ENCODE results near the gene COPZ1. TPM values are rescaled to one million over a fixed set of nuclear protein-coding genes. Genes with fewer than 3 reads are reported as not detected.
"Not testable (repeated sequence)": the region's sequence is repeated elsewhere in the genome, so short reads cannot be mapped to it uniquely, and the experiment has no call there.

The COPZ1 gene
- total RNA-seq, 1 experiment from 2014 or later = 293 TPM

DNA sequence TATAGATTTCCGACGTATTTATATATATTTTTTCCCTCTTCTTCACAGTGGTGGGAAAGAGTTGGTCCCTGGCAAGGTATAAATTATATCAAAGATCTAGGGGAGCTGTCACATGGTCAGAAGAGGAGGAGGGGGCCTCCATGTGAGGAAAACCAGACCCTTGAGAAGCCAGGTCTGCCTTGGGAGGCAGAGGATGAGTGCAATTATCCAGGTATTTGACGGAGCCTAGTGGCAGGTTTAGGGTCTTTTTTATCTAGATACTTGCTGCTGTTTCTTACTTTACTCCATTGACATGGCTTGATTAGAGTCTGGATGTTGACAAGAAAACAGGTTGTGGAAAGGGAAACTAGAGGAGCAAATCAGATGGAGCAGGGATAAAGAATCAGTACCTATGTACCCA, 5.5 kb downstream of the COPZ1 start:
- DNase-seq (ENCODE audit: extremely low read depth, low read depth) = no peak

DNA sequence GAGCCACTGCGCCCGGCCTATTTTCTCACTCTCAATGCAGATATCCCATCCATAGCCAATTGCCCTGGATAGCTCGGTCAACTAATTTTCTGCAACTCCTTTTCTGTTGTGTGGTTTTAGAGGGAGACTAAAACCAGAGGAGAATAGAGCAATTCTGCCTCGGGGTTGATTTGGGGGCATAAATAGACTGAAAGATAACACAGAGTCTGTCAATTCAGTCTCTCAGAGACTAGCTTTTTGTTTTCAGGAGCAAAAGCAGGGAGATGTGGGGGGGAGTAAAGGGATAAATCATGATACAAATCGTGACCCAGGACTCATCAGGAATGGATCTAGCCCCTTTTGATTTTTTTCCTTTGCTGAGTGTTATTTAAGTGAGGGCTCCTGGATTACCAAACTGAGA, 6.5 kb downstream of the COPZ1 start:
- DNase-seq (ENCODE audit: extremely low read depth, low read depth) = no peak

DNA sequence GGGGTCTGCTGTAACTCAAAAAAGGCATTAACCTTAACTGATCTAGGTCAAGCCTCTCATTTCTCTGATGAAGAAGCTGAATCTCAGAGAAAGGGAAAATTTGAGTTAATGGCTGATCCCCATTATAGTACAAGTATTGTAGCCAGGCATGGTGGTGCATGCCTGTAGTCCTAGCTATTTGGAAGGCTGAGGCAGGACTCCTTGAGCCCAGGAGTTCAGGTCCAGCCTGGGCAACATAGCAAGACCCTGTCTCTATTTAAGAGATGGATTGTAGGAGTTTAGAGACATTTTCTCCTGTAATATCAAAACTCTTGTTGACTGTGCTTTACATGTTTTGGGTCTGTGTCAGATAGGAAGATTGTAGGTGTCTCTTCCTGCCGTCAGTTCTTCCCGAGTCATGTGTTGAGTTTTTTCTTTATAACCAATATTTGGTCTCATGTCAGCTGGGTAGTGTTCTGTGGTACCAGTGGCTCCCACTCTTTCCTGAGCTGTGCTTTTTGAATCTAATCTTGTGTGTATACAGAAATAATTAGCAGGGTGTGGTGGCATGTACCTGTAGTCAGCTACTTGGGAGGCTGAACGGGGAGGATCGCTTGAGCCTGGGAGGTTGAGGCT, 8.6 kb downstream of the COPZ1 start:
- no peak for DNase-seq (ENCODE audit: extremely low read depth, low read depth)

DNA sequence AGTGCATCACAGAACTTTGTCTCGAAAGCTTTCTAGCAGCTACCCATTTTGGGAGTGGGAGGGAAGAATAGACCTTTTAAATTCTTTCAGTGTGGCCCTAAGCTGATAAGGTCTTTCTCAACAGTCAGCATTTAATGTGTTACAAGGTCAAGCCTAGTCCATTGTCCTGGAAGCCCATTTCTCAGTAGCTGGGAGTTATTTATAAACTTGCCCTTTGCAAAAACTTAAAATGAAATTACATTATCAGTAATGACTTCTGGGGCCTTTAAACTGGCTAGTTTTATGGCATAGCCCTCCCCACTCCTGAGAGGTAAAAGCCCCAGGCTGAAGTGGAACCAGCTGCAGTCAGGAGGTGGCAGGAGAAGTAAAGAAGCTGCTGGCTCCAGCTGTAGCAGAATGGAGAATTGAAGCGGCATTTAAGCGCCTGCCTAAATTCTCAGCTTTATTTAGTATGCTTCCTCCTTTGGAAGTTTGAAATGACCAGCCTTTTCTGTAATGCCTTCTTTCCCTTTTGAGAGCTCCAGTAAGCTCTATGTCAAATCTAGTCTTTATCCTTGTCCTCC, 12.4 kb downstream of the COPZ1 start:
- no peak for DNase-seq (ENCODE audit: extremely low read depth, low read depth)

DNA sequence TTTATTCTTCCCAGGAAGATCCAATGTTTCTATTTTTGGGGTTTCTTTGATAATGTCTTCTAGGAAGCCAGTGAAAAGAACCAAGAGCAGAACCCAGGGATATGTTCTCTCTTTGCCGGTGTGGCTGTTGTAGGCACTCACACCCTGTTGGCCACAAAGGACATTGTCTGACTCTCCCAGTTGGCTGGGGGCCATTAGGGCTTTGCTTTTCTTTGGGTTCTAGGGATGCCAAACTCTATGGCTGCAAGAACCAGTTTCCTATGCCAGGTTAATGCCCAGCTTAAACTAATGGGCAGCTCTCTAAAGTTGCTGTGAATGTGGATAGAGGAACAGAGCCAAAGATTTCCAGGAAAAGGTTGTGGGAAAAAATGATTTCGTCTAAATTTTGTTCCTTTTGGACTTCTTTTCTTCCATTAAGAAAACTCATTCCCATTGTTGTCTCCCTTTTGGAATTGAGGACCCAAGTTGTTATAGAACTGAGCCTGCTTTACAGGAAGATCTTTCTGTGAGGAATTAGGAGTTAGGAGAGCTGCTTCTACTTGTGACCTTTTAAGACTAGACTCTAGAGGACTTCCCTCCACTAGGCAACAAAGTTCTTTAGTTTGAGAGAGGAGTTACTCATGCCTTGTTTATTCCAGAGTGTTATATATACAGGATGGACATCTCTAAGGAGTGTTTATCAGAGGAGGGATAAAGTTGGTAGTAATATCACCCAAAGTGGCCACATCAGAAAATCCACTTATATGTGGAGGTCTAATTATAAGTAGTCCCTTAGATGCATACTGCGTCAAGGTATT, 13.1 kb downstream of the COPZ1 start:
- DNase-seq (ENCODE audit: extremely low read depth, low read depth) = no peak

DNA sequence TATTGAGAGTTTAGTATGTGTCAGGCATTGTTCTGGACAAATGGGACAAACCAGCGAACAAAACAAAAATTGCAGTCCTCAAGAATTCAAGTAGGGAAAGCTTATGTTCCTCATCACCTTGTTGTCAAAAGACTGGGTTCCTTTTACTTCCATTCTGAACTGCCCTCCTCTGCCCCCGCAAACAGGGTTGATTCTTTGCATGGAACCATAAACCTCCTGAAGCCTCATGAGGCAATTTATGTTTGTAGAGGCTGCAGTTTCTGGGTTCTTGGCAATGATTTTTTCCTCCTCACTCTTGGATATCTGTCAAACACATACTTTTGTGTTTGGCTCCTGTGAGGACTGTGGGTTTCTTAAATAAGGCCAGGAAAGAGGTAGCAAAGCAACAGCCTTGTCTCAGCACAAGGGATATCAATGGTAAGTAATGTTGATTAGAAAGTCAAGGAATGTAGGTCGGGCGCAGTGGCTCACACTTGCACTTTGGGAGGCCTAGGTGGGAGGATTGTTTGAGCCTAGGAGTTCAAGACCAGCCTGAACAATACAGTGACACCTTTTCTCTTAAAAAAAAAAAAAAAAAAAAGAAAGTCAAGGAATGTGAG, 13.9 kb downstream of the COPZ1 start:
- no peak for DNase-seq (ENCODE audit: extremely low read depth, low read depth)

DNA sequence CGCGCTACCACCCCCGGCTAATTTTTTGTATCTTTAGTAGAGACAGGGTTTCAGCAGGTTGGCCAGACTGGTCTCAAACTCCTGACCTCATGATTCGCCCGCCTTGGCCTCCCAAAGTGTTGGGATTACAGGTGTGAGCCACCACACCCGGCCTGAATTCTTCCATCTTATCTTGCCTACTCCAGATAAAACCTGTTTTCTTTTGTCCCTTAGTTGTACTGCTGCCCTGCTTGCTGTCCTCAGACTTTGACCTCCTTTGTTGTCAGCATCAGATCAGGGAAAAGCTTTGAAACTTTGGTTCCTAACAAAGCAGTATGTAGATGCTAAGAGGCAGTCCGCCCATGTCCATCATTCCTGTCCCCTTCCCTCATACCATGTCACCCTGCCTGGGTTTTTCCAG, 15.9 kb downstream of the COPZ1 start:
- DNase-seq (ENCODE audit: extremely low read depth, low read depth) = no peak

DNA sequence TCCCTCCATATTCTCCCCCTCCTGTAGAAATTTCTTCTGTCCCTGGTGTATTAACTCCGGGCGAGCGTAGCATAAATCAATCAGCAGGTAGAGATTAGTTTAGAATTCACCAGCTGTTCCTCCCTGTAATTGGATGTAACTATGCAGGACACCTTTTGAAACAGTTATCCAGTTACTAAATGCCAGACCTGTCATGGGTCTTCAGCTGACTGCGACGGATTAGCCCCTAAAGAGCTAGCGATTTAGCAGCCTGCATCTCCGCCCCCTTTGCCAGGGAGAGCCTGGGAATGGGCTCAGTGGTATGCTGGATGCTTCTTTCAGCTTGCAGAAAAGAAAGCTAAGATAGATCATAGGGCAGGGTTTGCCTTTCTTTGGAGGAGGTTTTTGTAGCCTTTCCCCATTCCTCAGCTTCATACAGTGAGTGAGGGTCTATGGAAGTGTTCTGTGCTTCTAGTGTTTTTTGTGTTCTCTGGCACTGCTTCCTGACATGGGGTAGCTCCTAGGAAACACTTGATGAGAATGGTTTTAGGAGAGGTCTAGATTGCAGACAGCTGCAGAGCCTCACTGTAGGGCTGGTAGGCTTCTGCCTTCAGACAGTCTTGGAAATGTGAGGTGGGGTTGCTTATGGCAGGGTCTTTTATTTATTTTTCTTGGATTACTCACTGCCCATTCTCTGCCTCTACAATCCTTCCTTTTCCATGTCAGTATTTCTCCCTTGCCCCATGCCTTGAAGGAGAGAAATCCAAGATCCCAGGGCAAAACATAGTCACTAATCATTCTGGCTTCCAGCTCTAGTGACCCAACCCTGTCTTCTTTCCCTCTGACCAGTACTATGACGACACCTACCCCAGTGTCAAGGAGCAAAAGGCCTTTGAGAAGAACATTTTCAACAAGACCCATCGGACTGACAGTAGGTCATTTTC, 16.7 kb downstream of the COPZ1 start:
- DNase-seq (ENCODE audit: extremely low read depth, low read depth) = no peak

DNA sequence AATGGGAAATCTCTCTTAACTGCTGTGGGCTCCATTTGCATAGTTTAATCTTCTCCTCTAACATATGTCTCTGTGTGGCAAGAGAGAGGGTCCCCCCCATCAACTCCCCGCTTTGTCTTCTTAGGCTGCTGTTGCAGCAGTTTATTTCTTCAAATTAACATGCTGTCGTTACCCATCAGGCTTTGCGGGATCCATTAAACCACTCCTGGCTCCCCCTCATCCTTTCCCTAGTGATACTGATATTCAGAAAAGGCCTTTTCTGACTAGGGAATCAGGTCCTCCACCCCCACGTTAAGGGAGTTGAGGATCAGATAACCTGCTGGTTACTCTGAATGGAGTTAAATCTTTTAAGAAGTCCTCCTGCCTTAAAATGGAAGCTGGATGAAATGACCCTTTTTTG, 24.1 kb downstream of the COPZ1 start:
- DNase-seq (ENCODE audit: extremely low read depth, low read depth) = no peak

DNA sequence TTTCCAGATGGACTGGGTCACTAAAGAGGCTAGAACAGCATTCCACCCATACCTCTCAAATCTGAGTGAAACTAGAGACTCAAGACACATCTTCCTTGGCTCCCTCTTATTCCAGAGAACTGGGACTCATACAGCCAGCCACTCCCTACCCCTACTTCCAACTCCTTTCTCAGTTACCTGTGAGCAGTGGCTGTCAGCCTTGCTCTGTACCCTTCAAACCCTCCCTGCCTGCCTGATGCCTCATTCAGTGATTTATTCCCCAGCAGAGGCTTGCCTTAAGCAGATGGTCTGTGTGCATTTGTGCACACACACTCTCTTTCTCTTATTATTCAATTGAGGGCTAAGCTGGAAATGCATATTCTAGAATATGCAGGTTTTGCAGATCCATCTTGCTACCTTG, 24.7 kb downstream of the COPZ1 start:
- DNase-seq (ENCODE audit: extremely low read depth, low read depth) = no peak

DNA sequence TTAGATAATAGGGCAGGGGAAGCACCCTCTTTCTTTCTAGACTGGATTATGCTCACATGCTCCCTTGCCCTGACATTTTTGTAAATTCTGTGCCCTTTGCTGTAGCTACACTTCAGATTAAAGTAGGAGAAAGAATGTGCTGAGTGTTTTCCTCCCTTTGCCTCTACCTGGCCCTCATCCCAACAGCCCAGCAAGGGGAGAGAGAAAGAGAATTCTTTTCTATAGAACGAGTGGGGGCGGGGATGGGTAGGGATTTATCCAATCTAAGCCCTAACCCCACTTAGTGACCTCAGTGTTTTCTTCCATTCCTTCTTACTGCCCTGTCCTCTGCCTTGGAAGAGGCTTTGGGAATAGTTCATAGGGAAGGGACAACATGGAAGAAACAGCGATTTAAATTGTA, 25.8 kb downstream of the COPZ1 start:
- no peak for DNase-seq (ENCODE audit: extremely low read depth, low read depth)

DNA sequence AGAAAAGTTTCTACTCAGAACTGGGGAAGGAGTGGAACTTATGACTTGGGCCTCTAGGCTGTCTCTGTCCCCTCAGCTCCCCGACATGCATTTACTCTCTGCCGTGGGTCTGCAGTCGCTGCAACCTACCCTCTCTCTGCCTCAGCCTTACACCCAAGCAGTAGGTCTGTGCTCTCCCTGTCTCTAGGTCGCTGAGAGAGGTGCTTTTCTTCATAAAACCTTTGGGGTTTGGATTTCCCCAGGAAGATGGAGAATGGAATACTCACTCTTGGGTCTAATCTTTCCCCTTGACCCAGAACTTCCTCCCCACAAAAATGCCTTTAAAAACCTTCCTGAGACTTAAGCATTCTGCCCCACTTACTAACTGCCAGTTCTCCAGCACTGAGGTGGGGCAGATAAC, 26.4 kb downstream of the COPZ1 start:
- no peak for DNase-seq (ENCODE audit: extremely low read depth, low read depth)

DNA sequence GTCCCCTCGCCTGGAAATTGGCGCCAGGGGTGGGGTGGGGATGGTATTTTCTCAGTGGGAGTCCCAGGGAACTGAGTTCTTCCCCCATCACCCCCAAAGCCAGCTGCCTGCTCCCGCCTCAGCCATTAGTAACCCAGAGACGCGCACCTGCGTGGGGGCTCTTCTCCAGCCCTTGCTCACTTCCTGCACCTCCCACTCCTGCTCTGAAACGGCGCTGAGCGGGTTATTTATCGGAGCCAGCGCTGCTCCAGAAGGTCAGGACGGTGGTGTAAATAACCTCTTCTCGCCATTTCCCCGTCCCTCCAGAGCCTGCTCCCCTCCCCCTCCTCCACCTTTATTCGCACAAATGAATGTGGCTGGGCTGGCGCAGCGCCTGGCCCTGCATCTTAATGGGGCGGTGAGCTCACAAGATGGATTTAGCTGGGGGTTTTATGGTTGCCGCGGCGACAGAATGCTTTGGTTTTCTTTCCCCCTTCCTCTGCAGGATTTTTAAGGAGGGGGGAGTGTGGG, 27.1 kb downstream of the COPZ1 start:
- no peak for DNase-seq (ENCODE audit: extremely low read depth, low read depth)

DNA sequence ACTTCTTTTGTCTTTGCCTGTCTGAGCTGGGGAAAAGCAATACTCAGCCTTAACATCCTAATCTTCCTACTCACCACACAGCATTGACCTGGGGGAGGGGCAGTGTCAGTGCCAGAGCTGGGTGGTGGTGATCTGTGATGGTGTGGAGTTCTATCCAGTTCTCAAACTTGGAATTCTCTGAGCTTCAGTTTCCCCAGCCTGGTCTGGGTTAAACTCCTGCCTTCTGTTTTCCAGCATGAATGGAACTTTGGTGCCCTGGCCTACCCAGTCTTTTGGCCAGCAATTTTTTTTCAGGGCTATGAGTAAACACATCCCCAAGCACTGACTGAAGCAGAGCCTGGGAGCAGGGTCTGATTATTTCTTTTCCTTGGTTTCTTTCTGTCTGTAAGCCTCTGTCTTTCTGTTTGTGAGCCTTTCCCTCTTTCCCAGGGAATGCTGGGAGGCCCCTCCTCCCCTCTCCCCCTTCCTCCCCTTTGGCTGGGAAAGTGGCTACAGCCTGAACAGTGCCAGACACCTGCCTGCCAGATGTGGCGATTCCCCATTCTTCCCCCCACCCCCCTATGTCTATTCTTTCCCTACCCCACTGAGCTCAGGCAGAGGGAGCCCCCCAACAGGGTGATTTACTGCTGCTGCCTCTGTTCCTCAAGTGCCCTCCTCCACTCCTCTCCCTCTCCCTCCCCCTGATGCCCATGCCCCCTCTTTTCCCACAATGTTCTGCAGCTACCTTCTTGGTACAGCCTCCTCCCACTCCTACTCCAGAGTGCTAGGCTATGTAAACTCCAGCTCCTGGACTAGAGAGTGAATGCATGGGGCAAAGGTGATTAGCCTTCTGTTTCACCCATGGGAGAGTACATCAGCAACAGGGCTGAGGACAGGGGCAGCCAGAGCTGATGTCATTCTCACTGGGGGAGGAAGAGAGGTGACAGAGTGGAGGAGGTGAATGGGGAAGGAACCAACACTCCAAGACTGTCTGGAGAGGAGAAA, 28.3 kb downstream of the COPZ1 start:
- no peak for DNase-seq (ENCODE audit: extremely low read depth, low read depth)

DNA sequence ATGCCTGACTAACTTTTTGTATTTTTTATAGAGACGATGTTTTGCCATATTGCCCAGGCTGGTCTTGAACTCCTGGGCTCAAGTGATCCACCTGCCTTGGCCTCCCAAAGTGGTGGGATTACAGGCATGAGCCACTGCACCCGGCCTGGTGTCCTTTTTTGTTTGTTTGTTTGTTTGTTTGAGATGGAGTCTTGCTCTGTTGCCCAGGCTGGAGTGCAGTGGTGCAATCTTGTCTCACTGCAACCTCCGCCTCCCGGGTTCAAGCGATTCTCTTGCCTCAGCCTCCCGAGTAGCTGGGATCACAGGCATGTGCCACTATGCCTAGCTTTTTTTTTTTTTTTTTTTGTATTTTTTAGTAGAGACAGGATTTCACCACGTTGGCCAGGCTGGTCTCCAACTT, 29.3 kb downstream of the COPZ1 start:
- DNase-seq (ENCODE audit: extremely low read depth, low read depth) = not testable (repeated sequence)

DNA sequence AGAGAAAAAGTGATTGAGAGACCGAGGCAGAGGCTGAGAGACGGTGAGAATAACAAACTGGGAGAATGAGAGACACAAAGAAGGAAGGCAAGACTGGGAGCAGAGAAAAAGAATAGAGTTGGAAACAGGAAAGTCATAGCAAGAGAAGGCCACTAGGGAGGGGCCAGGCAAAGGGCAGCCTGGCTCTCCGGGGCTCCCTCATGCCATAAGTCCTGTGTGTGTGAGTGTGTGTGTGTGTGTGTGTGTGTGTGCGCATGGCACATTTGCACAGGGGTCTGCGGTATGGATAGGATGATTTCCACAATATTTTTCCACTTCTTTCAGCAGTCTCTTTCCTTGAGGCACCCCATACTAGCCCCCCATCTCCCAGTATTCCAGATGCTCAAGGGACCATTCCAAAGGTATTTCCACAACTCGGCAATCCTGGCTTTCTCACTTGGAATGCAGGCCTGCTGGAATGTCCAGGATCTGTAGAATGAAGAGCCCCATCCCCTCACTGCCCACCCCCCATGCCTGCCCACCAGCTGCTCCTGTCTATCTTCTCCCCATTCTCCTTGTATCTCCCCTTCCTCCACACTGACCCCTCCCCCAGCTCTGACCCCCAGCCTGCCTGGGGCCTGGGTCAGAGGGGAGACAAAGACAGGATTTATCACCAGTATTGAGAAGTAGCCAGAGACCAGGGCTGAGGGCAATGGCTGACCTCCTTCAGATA, 30.3 kb downstream of the COPZ1 start:
- DNase-seq (ENCODE audit: extremely low read depth, low read depth) = no peak

DNA sequence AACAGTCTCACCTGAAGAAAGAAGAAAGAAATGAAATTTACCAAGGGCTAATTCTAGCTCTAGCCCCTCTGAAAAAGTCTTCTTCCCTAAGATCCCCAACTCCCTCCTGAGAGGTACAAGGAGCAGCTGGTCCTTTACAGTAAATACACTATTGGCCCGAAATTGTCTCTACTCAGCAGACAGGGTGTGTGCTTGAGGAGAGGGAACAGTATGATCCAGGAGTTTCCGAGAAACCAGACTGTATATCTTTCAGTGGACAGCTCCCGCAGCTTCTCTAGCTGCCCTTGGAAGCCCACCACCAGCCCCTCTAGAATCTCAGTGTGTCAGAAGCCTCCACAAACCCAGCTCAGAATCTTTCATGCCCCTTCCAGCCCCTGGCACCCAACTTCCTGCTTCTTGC, 31.3 kb downstream of the COPZ1 start:
- DNase-seq (ENCODE audit: extremely low read depth, low read depth) = no peak

DNA sequence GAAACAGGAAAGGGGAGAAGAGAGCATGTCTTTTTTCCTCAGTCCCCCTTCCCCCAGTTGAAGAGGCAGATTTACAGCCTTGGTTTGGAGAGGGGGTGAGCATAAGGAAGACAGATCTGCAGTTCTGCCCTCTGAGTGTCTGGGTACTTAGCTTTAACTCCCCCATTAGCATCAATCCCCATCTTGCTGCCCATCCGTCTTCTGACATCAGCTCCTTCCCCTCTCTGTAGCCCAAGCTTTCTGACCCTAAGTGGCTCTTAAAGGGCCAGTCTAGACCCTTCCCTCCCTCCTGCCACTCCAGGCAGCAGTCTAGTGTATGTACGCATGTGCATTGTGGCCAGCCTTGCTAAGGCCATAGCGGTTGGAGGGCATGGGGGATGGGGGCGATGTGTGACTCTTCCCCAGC, 32.0 kb downstream of the COPZ1 start:
- DNase-seq (ENCODE audit: extremely low read depth, low read depth) = no peak
